Endothelial cell of umbilical vein (primary cell): Measurements from ENCODE around the gene SAYSD1. TPM values are rescaled to one million over a fixed set of nuclear protein-coding genes. Genes with fewer than 3 reads are reported as not detected.

ENCODE experiments used
- BruUV-seq: library from RNA; stranded (reverse); fragments of 400-500 nt; replicated peaks from 2 replicates; lab custom pipeline; 2021; lab: Mats Ljungman, UMichigan
- CTCF ChIA-PET: fragments of 300-600, 350-600 bp; sonication (Branson Sonifier 250); formaldehyde crosslinking; loops from one replicate; lab custom pipeline; 2021; ENCODE audit warnings: antibody characterized with exemption, inconsistent platforms; lab: Charles Lee
- POLR2A ChIA-PET: fragments of 300-600, 350-600 bp; sonication (Branson Sonifier 250); formaldehyde crosslinking; loops from one replicate; lab custom pipeline; 2021; ENCODE audit warnings: antibody characterized with exemption, inconsistent platforms; lab: Charles Lee
- DNase-seq: peaks from one replicate; pipeline ENCODE4 v3.0.0-alpha.2; 2011; ENCODE audit warnings: low read depth, low spot score
- FAIRE-seq: peaks from 2 replicates; lab custom pipeline; 2011; peaks lifted over from hg19 to GRCh38; lab: Jason Lieb, UNC
- H2AFZ ChIP-seq: 2 replicates; pipeline ENCODE4 v1.6.0; 2012; ENCODE audit warnings: low read depth, low read length, control low read depth, inconsistent platforms
- H3K27ac ChIP-seq: 2 replicates; pipeline ENCODE4 v1.5.1; 2011; ENCODE audit warnings: low read depth, mild to moderate bottlenecking, control low read depth, low read length, moderate library complexity; ENCODE audit not compliant: insufficient read depth
- H3K27me3 ChIP-seq, 2 experiments: 2 replicates each; pipeline versions ENCODE4 v1.6.0 to v1.6.1; 2011; ENCODE audit warnings: low read length in 2 of 2, mixed read lengths in 1 of 2; ENCODE audit not compliant: control insufficient read depth in 2 of 2, insufficient read depth in 2 of 2
- H3K36me3 ChIP-seq, 2 experiments: 2 replicates in 1 of 2; 3 replicates in 1 of 2; pipeline ENCODE4 v1.5.1; 2011; ENCODE audit warnings: low read length in 2 of 2, mild to moderate bottlenecking in 1 of 2, moderate library complexity in 1 of 2; ENCODE audit not compliant: control insufficient read depth in 2 of 2, insufficient read depth in 2 of 2; ENCODE audit errors: extremely low read depth in 1 of 2
- H3K4me1 ChIP-seq: 3 replicates; pipeline ENCODE4 v1.5.1; 2011; ENCODE audit warnings: mild to moderate bottlenecking, low read length; ENCODE audit not compliant: control insufficient read depth, insufficient read depth; ENCODE audit errors: extremely low read depth
- H3K4me2 ChIP-seq: 2 replicates; pipeline ENCODE4 v1.6.1; 2011; ENCODE audit warnings: low read length, control low read depth, mixed read lengths; ENCODE audit not compliant: insufficient read depth
- H3K4me3 ChIP-seq, 3 experiments: fragments of 200-600 bp in 1 of 3; sonication (generic), shearing (Covaris generic) in 1 of 3; replicated peaks in 1 of 3; 2 replicates each; pipeline ENCODE4 v1.5.1; 2011 to 2016; ENCODE audit warnings: control low read depth in 3 of 3, low read length in 3 of 3, mild to moderate bottlenecking in 2 of 3, inconsistent platforms in 1 of 3, low read depth in 1 of 3, moderate library complexity in 1 of 3; ENCODE audit not compliant: insufficient read depth in 1 of 3
- H3K79me2 ChIP-seq: 2 replicates; pipeline ENCODE4 v1.6.0; 2012; ENCODE audit warnings: low read length, inconsistent platforms; ENCODE audit not compliant: control insufficient read depth, insufficient read depth
- H3K9ac ChIP-seq: replicated peaks from 2 replicates; pipeline ENCODE3; 2011; ENCODE audit warnings: low read length, control low read depth; ENCODE audit not compliant: insufficient read depth; ENCODE audit errors: extremely low read depth
- H3K9me1 ChIP-seq: replicated peaks from 3 replicates; pipeline ENCODE4 v1.6.0; 2011; ENCODE audit warnings: mild to moderate bottlenecking, low read length; ENCODE audit not compliant: control insufficient read depth, insufficient read depth; ENCODE audit errors: extremely low read depth
- H3K9me3 ChIP-seq: replicated peaks from 2 replicates; pipeline ENCODE4 v1.5.1; 2012; ENCODE audit warnings: low read length, inconsistent platforms; ENCODE audit not compliant: control insufficient read depth, insufficient read depth
- H4K20me1 ChIP-seq: replicated peaks from 2 replicates; pipeline ENCODE3; 2011; ENCODE audit warnings: mild to moderate bottlenecking, low read length; ENCODE audit not compliant: control insufficient read depth, insufficient read depth; ENCODE audit errors: extremely low read depth
- CTCF ChIP-seq, 2 donors: IDR thresholded peaks; 1 replicate in 1 of 2; 2 replicates in 1 of 2; pipeline ENCODE4 v1.5.1; 2011; ENCODE audit warnings: low read length in 2 of 2, mild to moderate bottlenecking in 2 of 2, moderate library complexity in 2 of 2, control low read depth in 1 of 2, inconsistent platforms in 1 of 2, low read depth in 1 of 2; ENCODE audit not compliant: insufficient read depth in 1 of 2; ENCODE audit errors: extremely low read depth in 1 of 2
- EZH2 ChIP-seq: IDR thresholded peaks from 2 replicates; pipeline ENCODE4 v1.6.1; 2012; ENCODE audit warnings: borderline replicate concordance, low read depth, mild to moderate bottlenecking, moderate library complexity, low read length, inconsistent platforms; ENCODE audit not compliant: severe bottlenecking
- FOS ChIP-seq: IDR thresholded peaks from 2 replicates; pipeline ENCODE4 v1.6.1; 2011; ENCODE audit warnings: mild to moderate bottlenecking, low read length, moderate library complexity, borderline replicate concordance; ENCODE audit not compliant: insufficient read depth
- GATA2 ChIP-seq: IDR thresholded peaks from 2 replicates; pipeline ENCODE4 v1.7.0; 2011; ENCODE audit warnings: low read depth, mild to moderate bottlenecking, moderate library complexity, mixed read lengths, low read length; ENCODE audit not compliant: insufficient read length, insufficient read depth
- JUN ChIP-seq: IDR thresholded peaks from 2 replicates; pipeline ENCODE4 v1.6.1; 2011; ENCODE audit warnings: borderline replicate concordance, low read depth; ENCODE audit not compliant: insufficient read length, insufficient read depth
- MAX ChIP-seq: IDR thresholded peaks from 2 replicates; pipeline ENCODE4 v1.6.1; 2011; ENCODE audit not compliant: insufficient read depth, insufficient read length
- MYC ChIP-seq: IDR thresholded peaks from one replicate; pipeline ENCODE4 v1.6.1; 2011; ENCODE audit warnings: mild to moderate bottlenecking, low read depth, low read length
- POLR2A ChIP-seq: IDR thresholded peaks from 2 replicates; pipeline ENCODE4 v1.6.1; 2012; ENCODE audit warnings: low read depth, mild to moderate bottlenecking, control low read depth, low read length
- POLR2AphosphoS5 ChIP-seq: IDR thresholded peaks from 2 replicates; pipeline ENCODE4 v1.6.1; 2012; ENCODE audit warnings: low read depth, mild to moderate bottlenecking, control low read depth, low read length, moderate library complexity; ENCODE audit not compliant: insufficient read depth
- dilution Hi-C: fragments of 300-500 bp; cut with MboI; formaldehyde crosslinking; loops from one replicate; pipeline ENCODE4 v1.15.0; 2019; ENCODE audit warnings: low sequenced_read_pairs; ENCODE audit not compliant: extremely low pct_ligation_motif_present
- intact Hi-C: fragments of 100-400 bp; cut with micrococcal nuclease; formaldehyde crosslinking; loops from one replicate; pipeline ENCODE4 v1.10.0; 2022
- polyA plus RNA-seq, 4 experiments: library from polyadenylated mRNA; depleted of rRNA in 3 of 4; stranded (reverse) in 3 of 4; unstranded in 1 of 4; fragments of >200 nt; gene quantifications; 2 replicates each; pipeline versions ENCODE4 v1.2.1 to v1.2.3, GENCODE V29; 2011 to 2012; ENCODE audit warnings: missing spikeins in 1 of 4
- total RNA-seq: library from RNA; stranded (reverse); gene quantifications from 2 replicates; pipeline ENCODE4 v1.2.3, GENCODE V29; 2021

The SAYSD1 gene
- total and polyA plus RNA-seq, 2 donors (not counting 3 experiments of a cell fraction or from before 2014, with no cell fraction given), result 9.0 to 9.7 TPM

- H3K9me3 ChIP-seq, result no peaks in the 10 kb centered on the region
- intact Hi-C loops, result no loop called here
- no peaks in the 10 kb centered on the region for H3K27me3 ChIP-seq
- BruUV-seq, result no TSS peak
- dilution Hi-C loops, result no loop called here
- H3K4me2 ChIP-seq, result no peak overlapping the region
- H2AFZ ChIP-seq, result no peak overlapping the region
- H3K79me2 ChIP-seq, result no peaks in the 10 kb centered on the region
- CTCF ChIA-PET, result no interaction called here
- POLR2A ChIA-PET, result no interaction called here
- DNase-seq, result no peak
- no peaks in the 10 kb centered on the region for H3K9me1 ChIP-seq
- no peaks in the 10 kb centered on the region for H4K20me1 ChIP-seq
- H3K4me1 ChIP-seq, result no peaks in the 10 kb centered on the region
- H3K27ac ChIP-seq, result no peak overlapping the region
- no peak overlapping the region for H3K4me3 ChIP-seq
- peaks cover 0 to 5% of the 10 kb centered on the region in 2 experiments for H3K36me3 ChIP-seq
- no peak for FAIRE-seq
- no peak for TF ChIP-seq EZH2
- no peak for TF ChIP-seq FOS
- TF ChIP-seq MAX, result no peak
- no peak for TF ChIP-seq MYC
- no peak for TF ChIP-seq GATA2
- no peak for TF ChIP-seq POLR2AphosphoS5
- no peak for TF ChIP-seq POLR2A
- TF ChIP-seq CTCF (IDR thresholded peaks at IDR 0.05; ENCODE audit: extremely low read depth in 1 of 2, insufficient read depth in 1 of 2, low read depth in 1 of 2, low read length in 2 of 2), result no peak
- TF ChIP-seq JUN, result no peak
- H3K9ac ChIP-seq, result no peak overlapping the region
Observed at GRCh38 chr6:39107034-39107433, 8.0 kb downstream of the SAYSD1 start.
